OCI-LY7 (cell line): ENCODE measurements around the gene PDGFD. TPM values are rescaled to one million over a fixed set of nuclear protein-coding genes. Genes with fewer than 3 reads are reported as not detected.

Experiments
- BruUV-seq: library from RNA; stranded (reverse); fragments of 400-500 nt; replicated peaks from 2 replicates; lab custom pipeline; 2021; lab: Mats Ljungman, UMichigan
- CTCF ChIA-PET: fragments of 300-600 bp; sonication (Branson Sonifier 250); formaldehyde crosslinking; loops from one replicate; lab custom pipeline; 2022; ENCODE audit warnings: antibody characterized with exemption; ENCODE audit not compliant: unreplicated experiment; lab: Charles Lee
- POLR2A ChIA-PET: fragments of 300-600 bp; sonication (Branson Sonifier 250); formaldehyde crosslinking; loops from one replicate; lab custom pipeline; 2022; ENCODE audit warnings: antibody characterized with exemption; lab: Charles Lee
- DNase-seq: peaks from one replicate; pipeline ENCODE4 v3.0.0-alpha.2; 2015; ENCODE audit warnings: low spot score
- H2AFZ ChIP-seq: fragments of 200-600 bp; sonication (generic), shearing (Covaris generic); 2 replicates; pipeline ENCODE4 v1.6.1; 2014; ENCODE audit warnings: mild to moderate bottlenecking, antibody characterized with exemption, low read length, moderate library complexity
- H3K27ac ChIP-seq: fragments of 200-600 bp; sonication (generic); 2 replicates; pipeline ENCODE4 v1.5.1; 2014; ENCODE audit warnings: mixed run types, low read depth, mild to moderate bottlenecking, moderate library complexity, low read length, inconsistent platforms; ENCODE audit not compliant: poor library complexity, severe bottlenecking
- H3K36me3 ChIP-seq: fragments of 200-600 bp; sonication (generic); 2 replicates; pipeline ENCODE4 v1.6.1; 2014; ENCODE audit warnings: mild to moderate bottlenecking, antibody characterized with exemption, low read length, moderate library complexity, mixed read lengths; ENCODE audit not compliant: insufficient read depth
- H3K4me1 ChIP-seq: fragments of 200-600 bp; sonication (generic); 2 replicates; pipeline ENCODE4 v1.5.1; 2014; ENCODE audit warnings: mild to moderate bottlenecking, low read length; ENCODE audit not compliant: insufficient read depth, poor library complexity, severe bottlenecking
- H3K4me2 ChIP-seq: fragments of 200-600 bp; sonication (generic); 2 replicates; pipeline ENCODE4 v1.6.1; 2014; ENCODE audit warnings: mild to moderate bottlenecking, low read length
- H3K4me3 ChIP-seq: fragments of 200-600 bp; sonication (generic); 2 replicates; pipeline ENCODE4 v1.5.1; 2014; ENCODE audit warnings: mild to moderate bottlenecking, low read depth, low read length; ENCODE audit not compliant: poor library complexity, severe bottlenecking
- H3K79me2 ChIP-seq: fragments of 200-600 bp; sonication (generic); 2 replicates; pipeline ENCODE4 v1.6.1; 2016; ENCODE audit warnings: low read depth, mild to moderate bottlenecking, low read length, moderate library complexity, mixed read lengths; ENCODE audit not compliant: insufficient read depth
- H3K9me2 ChIP-seq: fragments of 200-600 bp; sonication (generic); 2 replicates; pipeline ENCODE4 v1.6.1; 2016; ENCODE audit warnings: mild to moderate bottlenecking, low read length, mixed read lengths; ENCODE audit not compliant: insufficient read depth
- H3K9me3 ChIP-seq: fragments of 200-600 bp; sonication (generic); 2 replicates; pipeline ENCODE4 v1.6.1; 2014; ENCODE audit warnings: mild to moderate bottlenecking, mixed run types, low read length, mixed read lengths
- H4K20me1 ChIP-seq: fragments of 200-600 bp; sonication (generic); 2 replicates; pipeline ENCODE4 v1.6.1; 2014; ENCODE audit warnings: mild to moderate bottlenecking, antibody characterized with exemption, low read length, moderate library complexity, mixed read lengths; ENCODE audit not compliant: insufficient read depth
- CTCF ChIP-seq: fragments of 200-600 bp; sonication (generic); conservative IDR thresholded peaks from 2 replicates; pipeline ENCODE4 v1.5.1; 2014; ENCODE audit warnings: mild to moderate bottlenecking, antibody characterized with exemption, low read length, moderate library complexity, mixed read lengths
- EZH2phosphoT487 ChIP-seq: fragments of 200-600 bp; sonication (generic); IDR thresholded peaks from 2 replicates; pipeline ENCODE4 v1.6.1; 2018; ENCODE audit warnings: low read depth, borderline replicate concordance, mild to moderate bottlenecking, mixed run types, antibody characterized with exemption, low read length, moderate library complexity, mixed read lengths
- intact Hi-C: fragments of 100-400 bp; cut with micrococcal nuclease; formaldehyde crosslinking; loops from one replicate; pipeline ENCODE4 v1.10.0; 2022; ENCODE audit not compliant: unreplicated experiment
- total RNA-seq, 2 experiments: library from RNA; depleted of rRNA in 1 of 2; stranded (reverse); fragments of >200 nt in 1 of 2; shearing (Covaris generic) in 1 of 2; gene quantifications; 2 replicates each; pipeline ENCODE4 v1.2.3, GENCODE V29; 2014 to 2022

Gene PDGFD
- total RNA-seq, 2 experiments from 2014 or later, result 1.0 to 6.0 TPM

- H2AFZ ChIP-seq, result no peak overlapping the region
- no peak overlapping the region for H3K4me3 ChIP-seq
- no peaks in the 10 kb centered on the region for H4K20me1 ChIP-seq
- 0 out of 2 replicates have a peak, but pooled peaks cover under 1% of the 10 kb centered on the region for H3K9me3 ChIP-seq
- CTCF ChIA-PET, result no interaction called here
- no peaks in the 10 kb centered on the region for H3K79me2 ChIP-seq
- no peak overlapping the region for H3K27ac ChIP-seq
- H3K36me3 ChIP-seq, result no peaks in the 10 kb centered on the region
- H3K9me2 ChIP-seq, result no peaks in the 10 kb centered on the region
- POLR2A ChIA-PET, result interaction anchor here (0.6 to 3.5 kb wide), 10 partner anchors 8 to 1958 kb away, joined by 3 to 23 read pairs (median 3); partner anchors contain the start of gene PDGFD
- BruUV-seq, result no TSS peak
- H3K4me1 ChIP-seq, result peaks cover 20% of the 10 kb centered on the region
- DNase-seq, result no peak
- intact Hi-C loops, result no loop called here
- TF ChIP-seq CTCF (no peak), EZH2phosphoT487 (no peak)
- no peak overlapping the region for H3K4me2 ChIP-seq
Measured at GRCh38 chr11:103872748-103873147, 291.2 kb downstream of the PDGFD start.

GRCh38 chr11:103871923-103872551 lies 291.9 kb downstream of the PDGFD start:
- Histone ChIP-seq H3K9me3 (no peaks in the 10 kb centered on the region), H3K27ac (no peak overlapping the region), H4K20me1 (no peaks in the 10 kb centered on the region), H2AFZ (no peak overlapping the region), H3K9me2 (no peaks in the 10 kb centered on the region), H3K4me2 (no peak overlapping the region), H3K36me3 (no peaks in the 10 kb centered on the region), H3K4me1 (peaks cover 20% of the 10 kb centered on the region), H3K4me3 (no peak overlapping the region), H3K79me2 (no peaks in the 10 kb centered on the region)
- ChIA-PET CTCF (no interaction called here), POLR2A (interaction anchor here (0.7 to 3.5 kb wide), 4 partner anchors 8 to 578 kb away, joined by 3 to 23 read pairs (median 4); no protein-coding TSS in a partner anchor)
- intact Hi-C loops, result no loop called here
- BruUV-seq, result no TSS peak
- TF ChIP-seq EZH2phosphoT487, result no peak
- no peak for DNase-seq

GRCh38 chr11:103870821-103871309 lies 293.1 kb downstream of the PDGFD start:
- Histone ChIP-seq H4K20me1 (no peaks in the 10 kb centered on the region), H2AFZ (no peak overlapping the region), H3K4me3 (no peak overlapping the region), H3K36me3 (no peaks in the 10 kb centered on the region), H3K4me2 (no peak overlapping the region), H3K27ac (no peak overlapping the region), H3K9me3 (no peaks in the 10 kb centered on the region), H3K4me1 (peaks cover 12% of the 10 kb centered on the region), H3K79me2 (no peaks in the 10 kb centered on the region), H3K9me2 (no peaks in the 10 kb centered on the region)
- TF ChIP-seq CTCF (no peak), EZH2phosphoT487 (no peak)
- DNase-seq, result no peak
- CTCF ChIA-PET, result no interaction called here
- POLR2A ChIA-PET, result no interaction called here
- BruUV-seq, result no TSS peak
- intact Hi-C loops, result no loop called here
